HepG2 (cell line): ENCODE data around the gene ZNF544. TPM values are rescaled to one million over a fixed set of nuclear protein-coding genes. Genes with fewer than 3 reads are reported as not detected.

Experiments
- ARNT2 ChIP-seq: sonication (generic); formaldehyde crosslinking; IDR thresholded peaks from 2 replicates; pipeline ENCODE4 v1.8.0; 2022; ENCODE audit warnings: mild to moderate bottlenecking, low read depth, missing genetic modification reagents, moderate library complexity
- CENPX ChIP-seq: sonication (generic); formaldehyde crosslinking; IDR thresholded peaks from 2 replicates; pipeline ENCODE4 v1.9.0; 2021; ENCODE audit warnings: mild to moderate bottlenecking, missing genetic modification reagents, moderate library complexity
- HCFC1 ChIP-seq: fragments of 150-350 bp; IDR thresholded peaks from 2 replicates; pipeline ENCODE4 v1.6.1; 2014; ENCODE audit warnings: low read depth, low read length
- HNF4G ChIP-seq, 2 experiments: sonication (generic) in 1 of 2; formaldehyde crosslinking in 1 of 2; IDR thresholded peaks; 2 replicates each; pipeline versions ENCODE4 v1.4.0 to v1.6.1; 2011 to 2020; ENCODE audit warnings: borderline replicate concordance in 2 of 2, low read depth in 2 of 2, mild to moderate bottlenecking in 2 of 2, low read length in 1 of 2, missing genetic modification reagents in 1 of 2, moderate library complexity in 1 of 2
- MAZ ChIP-seq, 2 experiments: sonication (generic) in 1 of 2; formaldehyde crosslinking in 1 of 2; IDR thresholded peaks; 2 replicates each; pipeline versions ENCODE4 v1.5.0 to v1.6.1; 2012 to 2020; ENCODE audit warnings: low read depth in 2 of 2, mild to moderate bottlenecking in 2 of 2, borderline replicate concordance in 1 of 2, improper control_type of control experiment in 1 of 2, low read length in 1 of 2, missing genetic modification reagents in 1 of 2, moderate library complexity in 1 of 2
- MBNL3 ChIP-seq: fragments of 250-450 bp; sonication (Bioruptor Pico); conservative IDR thresholded peaks from 2 replicates; pipeline ENCODE4 v1.8.0; 2022; ENCODE audit warnings: mild to moderate bottlenecking, inconsistent platforms
- MED1 ChIP-seq: sonication (generic); formaldehyde crosslinking; IDR thresholded peaks from 2 replicates; pipeline ENCODE4 v1.4.0; 2020; ENCODE audit warnings: missing genetic modification reagents
- MIER2 ChIP-seq: IDR thresholded peaks from 2 replicates; pipeline ENCODE4 v1.6.1; 2016; ENCODE audit warnings: missing biosample characterization, missing genetic modification reagents
- MTA3 ChIP-seq: sonication (generic); formaldehyde crosslinking; IDR thresholded peaks from 2 replicates; pipeline ENCODE4 v1.4.0; 2020; ENCODE audit warnings: missing genetic modification reagents
- MZF1 ChIP-seq: sonication (generic); formaldehyde crosslinking; IDR thresholded peaks from 2 replicates; pipeline ENCODE4 v1.8.1; 2023; ENCODE audit warnings: mild to moderate bottlenecking, missing genetic modification reagents, borderline replicate concordance
- SIX1 ChIP-seq: sonication (generic); formaldehyde crosslinking; IDR thresholded peaks from 2 replicates; pipeline ENCODE4 v1.4.0; 2020; ENCODE audit warnings: missing genetic modification reagents, borderline replicate concordance
- TBP ChIP-seq: sonication (generic); formaldehyde crosslinking; IDR thresholded peaks from 2 replicates; pipeline ENCODE4 v1.5.0; 2020; ENCODE audit warnings: missing genetic modification reagents
- TBX2 ChIP-seq: sonication (generic); formaldehyde crosslinking; IDR thresholded peaks from 2 replicates; pipeline ENCODE4 v1.5.0; 2020; ENCODE audit warnings: missing genetic modification reagents, mild to moderate bottlenecking, borderline replicate concordance
- TEAD3 ChIP-seq: optimal IDR thresholded peaks from 2 replicates; pipeline ENCODE3; 2016; ENCODE audit warnings: borderline replicate concordance
- ZEB1 ChIP-seq: IDR thresholded peaks from 2 replicates; pipeline ENCODE4 v1.6.1; 2012; ENCODE audit warnings: mild to moderate bottlenecking, low read depth, inconsistent platforms; ENCODE audit not compliant: insufficient replicate concordance
- ZNF382 ChIP-seq: sonication (generic); formaldehyde crosslinking; IDR thresholded peaks from 2 replicates; pipeline ENCODE4 v1.5.0; 2020; ENCODE audit warnings: missing genetic modification reagents, mild to moderate bottlenecking, borderline replicate concordance
- ZNF484 ChIP-seq: sonication (generic); formaldehyde crosslinking; IDR thresholded peaks from 2 replicates; pipeline ENCODE4 v1.5.1; 2020; ENCODE audit warnings: mild to moderate bottlenecking, low read depth, missing genetic modification reagents, borderline replicate concordance
- ZNF510 ChIP-seq: sonication (generic); formaldehyde crosslinking; IDR thresholded peaks from 2 replicates; pipeline ENCODE4 v1.4.0; 2020; ENCODE audit warnings: low read depth, mild to moderate bottlenecking, missing genetic modification reagents
- polyA plus RNA-seq, 8 experiments: library from polyadenylated mRNA; depleted of rRNA in 3 of 8; stranded (reverse) in 7 of 8; unstranded in 1 of 8; fragments of >200 nt; fragmentation: Illumina TruSeq in 4 of 8; extraction: Trizol in 4 of 8; gene quantifications; 2 replicates each; pipeline versions ENCODE4 v1.2.1 to v1.2.3, GENCODE V29; 2011 to 2016; ENCODE audit warnings: low read depth in 4 of 8, missing spikeins in 1 of 8, mixed read lengths in 1 of 8; ENCODE audit not compliant: insufficient read depth in 1 of 8
- total RNA-seq, 5 experiments: library from RNA; depleted of rRNA; stranded (reverse); fragments of >200 nt; fragmentation: Illumina TruSeq; extraction: Trizol; gene quantifications; 2 replicates each; pipeline ENCODE4 v1.2.3, GENCODE V29; 2016; ENCODE audit warnings: low read depth in 1 of 5
- TF ChIP-seq, protein P1 (sequence below): sonication (generic); formaldehyde crosslinking; IDR thresholded peaks from 2 replicates; pipeline ENCODE4 v1.4.0; 2020; ENCODE audit warnings: missing genetic modification reagents
- TF ChIP-seq, protein P2 (sequence below): sonication (generic); formaldehyde crosslinking; IDR thresholded peaks from 2 replicates; pipeline ENCODE4; 2020; ENCODE audit warnings: missing genetic modification reagents, mild to moderate bottlenecking, borderline replicate concordance
- TF ChIP-seq, protein P3 (sequence below): sonication (generic); formaldehyde crosslinking; IDR thresholded peaks from 2 replicates; pipeline ENCODE4 v1.5.0; 2020; ENCODE audit warnings: missing genetic modification reagents, mild to moderate bottlenecking, borderline replicate concordance
- TF ChIP-seq, protein P4 (sequence below): sonication (generic); formaldehyde crosslinking; IDR thresholded peaks from 2 replicates; pipeline ENCODE4 v1.9.0; 2021; ENCODE audit warnings: missing genetic modification reagents, borderline replicate concordance

Gene ZNF544
- total and polyA plus RNA-seq, 2 of the 13 experiments (the other 11 are each of a cell fraction or from before 2014, with no cell fraction given) = 13.1 to 17.0 TPM

DNA sequence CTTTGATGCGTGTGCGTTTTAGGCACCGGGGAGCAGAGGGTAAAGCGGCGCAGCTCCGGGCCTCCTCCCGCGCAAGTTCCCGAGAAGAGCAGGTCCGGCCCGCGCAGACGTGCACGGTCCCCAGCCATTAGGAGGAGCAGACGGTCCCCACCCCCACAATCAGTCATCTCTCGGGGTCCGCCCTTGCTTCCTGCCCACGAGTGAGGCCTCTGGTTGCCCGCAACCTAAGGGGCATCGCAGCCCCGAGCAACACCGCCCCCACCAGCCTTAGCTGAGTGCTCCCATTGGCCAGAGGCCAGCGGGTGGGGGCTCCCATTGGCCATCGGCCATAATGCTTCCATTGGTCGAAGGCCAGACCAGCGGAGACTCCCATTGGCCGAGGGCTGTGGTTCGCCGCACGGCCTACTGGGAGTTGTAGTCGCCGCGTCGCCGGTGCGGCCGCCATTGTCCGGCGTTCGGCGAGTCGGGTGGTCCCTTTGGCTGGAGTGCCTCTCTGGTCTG is 49.9 kb downstream of the ZNF544 start, which contains the start of gene ZNF8 (continued):
- TF ChIP-seq, protein P1, sequence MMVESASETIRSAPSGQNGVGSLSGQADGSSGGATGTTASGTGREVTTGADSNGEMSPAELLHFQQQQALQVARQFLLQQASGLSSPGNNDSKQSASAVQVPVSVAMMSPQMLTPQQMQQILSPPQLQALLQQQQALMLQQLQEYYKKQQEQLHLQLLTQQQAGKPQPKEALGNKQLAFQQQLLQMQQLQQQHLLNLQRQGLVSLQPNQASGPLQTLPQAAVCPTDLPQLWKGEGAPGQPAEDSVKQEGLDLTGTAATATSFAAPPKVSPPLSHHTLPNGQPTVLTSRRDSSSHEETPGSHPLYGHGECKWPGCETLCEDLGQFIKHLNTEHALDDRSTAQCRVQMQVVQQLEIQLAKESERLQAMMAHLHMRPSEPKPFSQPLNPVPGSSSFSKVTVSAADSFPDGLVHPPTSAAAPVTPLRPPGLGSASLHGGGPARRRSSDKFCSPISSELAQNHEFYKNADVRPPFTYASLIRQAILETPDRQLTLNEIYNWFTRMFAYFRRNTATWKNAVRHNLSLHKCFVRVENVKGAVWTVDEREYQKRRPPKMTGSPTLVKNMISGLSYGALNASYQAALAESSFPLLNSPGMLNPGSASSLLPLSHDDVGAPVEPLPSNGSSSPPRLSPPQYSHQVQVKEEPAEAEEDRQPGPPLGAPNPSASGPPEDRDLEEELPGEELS (CRISPR knock-in tag) = no peak
- TF ChIP-seq SIX1 (CRISPR knock-in tag) (no peak), CENPX (CRISPR knock-in tag) (no peak), TEAD3 (no peak), TBP (CRISPR knock-in tag) (no peak), ZNF510 (peak; percentile 82; the same call in 1 of the 2 replicates), TBX2 (CRISPR knock-in tag) (peak; percentile 52; the same call in 1 of the 2 replicates), MED1 (CRISPR knock-in tag) (peak; percentile 30), ZNF382 (no peak), HNF4G (IDR thresholded peaks at IDR 0.05; ENCODE audit: borderline replicate concordance, low read depth, low read length) (no peak; the same call in 1 of the 2 replicates), HNF4G (CRISPR knock-in tag; IDR thresholded peaks at IDR 0.05; ENCODE audit: borderline replicate concordance, low read depth) (no peak), MIER2 (CRISPR knock-in tag) (no peak), ZNF484 (CRISPR knock-in tag) (no peak; the same call in 1 of the 2 replicates), ZEB1 (no peak), MAZ (IDR thresholded peaks at IDR 0.05; ENCODE audit: borderline replicate concordance, low read depth, low read length) (peak; percentile 89), MAZ (CRISPR knock-in tag; IDR thresholded peaks at IDR 0.05; ENCODE audit: low read depth) (peak; percentile 86), MBNL3 (CRISPR knock-in tag) (no peak), ARNT2 (peak; percentile 81), MZF1 (no peak), HCFC1 (peak; percentile 85), MTA3 (no peak)
- TF ChIP-seq, protein P2, sequence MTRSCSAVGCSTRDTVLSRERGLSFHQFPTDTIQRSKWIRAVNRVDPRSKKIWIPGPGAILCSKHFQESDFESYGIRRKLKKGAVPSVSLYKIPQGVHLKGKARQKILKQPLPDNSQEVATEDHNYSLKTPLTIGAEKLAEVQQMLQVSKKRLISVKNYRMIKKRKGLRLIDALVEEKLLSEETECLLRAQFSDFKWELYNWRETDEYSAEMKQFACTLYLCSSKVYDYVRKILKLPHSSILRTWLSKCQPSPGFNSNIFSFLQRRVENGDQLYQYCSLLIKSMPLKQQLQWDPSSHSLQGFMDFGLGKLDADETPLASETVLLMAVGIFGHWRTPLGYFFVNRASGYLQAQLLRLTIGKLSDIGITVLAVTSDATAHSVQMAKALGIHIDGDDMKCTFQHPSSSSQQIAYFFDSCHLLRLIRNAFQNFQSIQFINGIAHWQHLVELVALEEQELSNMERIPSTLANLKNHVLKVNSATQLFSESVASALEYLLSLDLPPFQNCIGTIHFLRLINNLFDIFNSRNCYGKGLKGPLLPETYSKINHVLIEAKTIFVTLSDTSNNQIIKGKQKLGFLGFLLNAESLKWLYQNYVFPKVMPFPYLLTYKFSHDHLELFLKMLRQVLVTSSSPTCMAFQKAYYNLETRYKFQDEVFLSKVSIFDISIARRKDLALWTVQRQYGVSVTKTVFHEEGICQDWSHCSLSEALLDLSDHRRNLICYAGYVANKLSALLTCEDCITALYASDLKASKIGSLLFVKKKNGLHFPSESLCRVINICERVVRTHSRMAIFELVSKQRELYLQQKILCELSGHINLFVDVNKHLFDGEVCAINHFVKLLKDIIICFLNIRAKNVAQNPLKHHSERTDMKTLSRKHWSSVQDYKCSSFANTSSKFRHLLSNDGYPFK (CRISPR knock-in tag) = peak; percentile 69; the same call in 1 of the 2 replicates
- TF ChIP-seq, protein P3, sequence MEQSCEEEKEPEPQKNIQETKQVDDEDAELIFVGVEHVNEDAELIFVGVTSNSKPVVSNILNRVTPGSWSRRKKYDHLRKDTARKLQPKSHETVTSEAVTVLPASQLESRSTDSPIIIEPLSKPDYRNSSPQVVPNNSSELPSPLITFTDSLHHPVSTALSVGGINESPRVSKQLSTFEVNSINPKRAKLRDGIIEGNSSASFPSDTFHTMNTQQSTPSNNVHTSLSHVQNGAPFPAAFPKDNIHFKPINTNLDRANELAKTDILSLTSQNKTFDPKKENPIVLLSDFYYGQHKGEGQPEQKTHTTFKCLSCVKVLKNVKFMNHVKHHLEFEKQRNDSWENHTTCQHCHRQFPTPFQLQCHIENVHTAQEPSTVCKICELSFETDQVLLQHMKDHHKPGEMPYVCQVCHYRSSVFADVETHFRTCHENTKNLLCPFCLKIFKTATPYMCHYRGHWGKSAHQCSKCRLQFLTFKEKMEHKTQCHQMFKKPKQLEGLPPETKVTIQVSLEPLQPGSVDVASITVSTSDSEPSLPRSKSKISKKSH (CRISPR knock-in tag) = peak; percentile 57
- TF ChIP-seq, protein P4, sequence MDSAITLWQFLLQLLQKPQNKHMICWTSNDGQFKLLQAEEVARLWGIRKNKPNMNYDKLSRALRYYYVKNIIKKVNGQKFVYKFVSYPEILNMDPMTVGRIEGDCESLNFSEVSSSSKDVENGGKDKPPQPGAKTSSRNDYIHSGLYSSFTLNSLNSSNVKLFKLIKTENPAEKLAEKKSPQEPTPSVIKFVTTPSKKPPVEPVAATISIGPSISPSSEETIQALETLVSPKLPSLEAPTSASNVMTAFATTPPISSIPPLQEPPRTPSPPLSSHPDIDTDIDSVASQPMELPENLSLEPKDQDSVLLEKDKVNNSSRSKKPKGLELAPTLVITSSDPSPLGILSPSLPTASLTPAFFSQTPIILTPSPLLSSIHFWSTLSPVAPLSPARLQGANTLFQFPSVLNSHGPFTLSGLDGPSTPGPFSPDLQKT (CRISPR knock-in tag) = no peak
